CD8-positive, alpha-beta memory T cell (primary cell): Measurements from ENCODE around the gene TCEA2. TPM values are rescaled to one million over a fixed set of nuclear protein-coding genes. Genes with fewer than 3 reads are reported as not detected.

ENCODE experiments used
- CTCF ChIA-PET: fragments of 350-600 bp; sonication (Branson Sonifier 250); formaldehyde crosslinking; loops from one replicate; lab custom pipeline; 2021; ENCODE audit warnings: antibody characterized with exemption; lab: Charles Lee
- POLR2A ChIA-PET: fragments of 350-600 bp; sonication (Branson Sonifier 250); formaldehyde crosslinking; loops from one replicate; lab custom pipeline; 2021; ENCODE audit warnings: antibody characterized with exemption; lab: Charles Lee
- DNase-seq, 5 donors: peaks; one replicate each; pipeline versions ENCODE4 v3.0.0 to v3.0.0-alpha.2; 2020 to 2022; ENCODE audit warnings: mixed read lengths in 1 of 5
- H3K27ac ChIP-seq: one replicate; pipeline ENCODE4 v1.7.0; 2013; ENCODE audit warnings: low read depth, mild to moderate bottlenecking, low read length, moderate library complexity
- H3K27me3 ChIP-seq: 2 replicates; pipeline ENCODE4 v1.7.0; 2013; ENCODE audit warnings: low read length, mild to moderate bottlenecking; ENCODE audit not compliant: insufficient read depth, poor library complexity, severe bottlenecking
- H3K36me3 ChIP-seq: 2 replicates; pipeline ENCODE4 v1.7.0; 2013; ENCODE audit warnings: mild to moderate bottlenecking, low read length, moderate library complexity; ENCODE audit not compliant: insufficient read depth
- H3K4me1 ChIP-seq: 2 replicates; pipeline ENCODE4 v1.7.0; 2013; ENCODE audit warnings: mild to moderate bottlenecking, low read length, moderate library complexity; ENCODE audit not compliant: insufficient read depth
- H3K4me3 ChIP-seq: 2 replicates; pipeline ENCODE4 v1.7.0; 2013; ENCODE audit warnings: mild to moderate bottlenecking, low read length
- H3K9me3 ChIP-seq: 2 replicates; pipeline ENCODE4 v1.7.0; 2013; ENCODE audit warnings: mild to moderate bottlenecking, low read length
- H3K27ac Mint-ChIP-seq, 8 donors: one replicate each; pipeline ENCODE4 v1.8.0; 2020 to 2021; ENCODE audit warnings: mixed read lengths in 8 of 8, mild to moderate bottlenecking in 6 of 8, inconsistent platforms in 3 of 8, moderate library complexity in 3 of 8
- H3K27me3 Mint-ChIP-seq, 2 donors: one replicate each; pipeline ENCODE4 v1.8.0; 2020 to 2021; ENCODE audit warnings: mixed read lengths in 2 of 2, mild to moderate bottlenecking in 1 of 2, moderate library complexity in 1 of 2
- H3K36me3 Mint-ChIP-seq, 3 donors: one replicate each; pipeline ENCODE4 v1.8.0; 2020 to 2021; ENCODE audit warnings: mixed read lengths in 3 of 3, inconsistent platforms in 1 of 3, mild to moderate bottlenecking in 1 of 3
- H3K4me1 Mint-ChIP-seq, 3 donors: one replicate each; pipeline ENCODE4 v1.8.0; 2020 to 2021; ENCODE audit warnings: mixed read lengths in 3 of 3, inconsistent platforms in 1 of 3, mild to moderate bottlenecking in 1 of 3
- H3K4me3 Mint-ChIP-seq, 7 donors: one replicate each; pipeline ENCODE4 v1.8.0; 2020 to 2021; ENCODE audit warnings: mixed read lengths in 7 of 7, mild to moderate bottlenecking in 6 of 7, moderate library complexity in 4 of 7, inconsistent platforms in 2 of 7
- H3K9me3 Mint-ChIP-seq, 5 donors: one replicate each; pipeline ENCODE4 v1.8.0; 2020 to 2022; ENCODE audit warnings: mixed read lengths in 5 of 5, mild to moderate bottlenecking in 3 of 5, moderate library complexity in 2 of 5, inconsistent platforms in 1 of 5
- polyA plus RNA-seq: library from polyadenylated mRNA; unstranded; fragments of 300-500 nt; fragmentation: Illumina TruSeq; gene quantifications from one replicate; pipeline ENCODE4 v1.2.3, GENCODE V29; 2021
- total RNA-seq, 2 experiments: library from RNA; stranded (reverse); gene quantifications; one replicate each; pipeline ENCODE4 v1.2.3, GENCODE V29; 2021

The TCEA2 gene
- total and polyA plus RNA-seq, 3 experiments from 2014 or later: 24.2 to 30.9 (median 24.5) TPM

DNA sequence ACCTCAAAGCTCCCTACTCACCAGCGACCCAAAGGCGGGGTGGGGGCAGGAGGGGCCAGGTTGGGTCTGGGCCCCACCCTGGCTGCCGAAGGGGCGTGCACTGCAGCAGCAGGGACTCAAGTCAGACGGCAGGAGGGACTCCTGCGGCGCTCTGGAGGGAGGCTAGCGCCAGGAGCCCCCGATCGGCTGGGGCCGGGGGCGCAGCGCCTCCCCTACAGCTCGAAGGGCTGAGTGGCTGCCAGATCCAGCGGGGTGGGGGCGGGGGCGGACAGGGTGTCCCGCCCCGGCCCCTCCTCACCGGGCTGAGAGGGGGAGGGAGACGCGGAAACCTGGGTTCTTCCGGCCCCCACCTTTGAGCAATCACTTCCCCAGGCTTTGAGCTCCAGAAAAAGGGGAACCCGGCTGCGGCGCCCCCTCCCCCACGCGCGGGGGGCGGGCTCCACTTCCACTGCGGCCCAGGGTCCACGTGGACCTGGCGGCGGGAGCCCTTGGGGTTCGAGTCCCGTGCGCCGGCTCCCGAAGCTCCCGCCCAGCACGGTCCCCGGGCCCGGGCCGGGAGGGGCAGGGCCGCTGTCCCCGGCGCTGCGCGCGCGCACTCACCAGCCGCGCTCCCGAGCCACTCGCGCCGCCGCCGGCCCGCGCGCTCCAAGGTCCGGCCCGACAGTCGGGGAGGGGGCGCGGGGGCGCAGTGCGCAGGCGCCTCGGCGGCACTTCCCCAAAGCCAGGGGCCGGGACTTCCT, 16.4 kb downstream of the TCEA2 start, which contains the start of gene RGS19:
RGS19 (minus strand) TSS at position 246 of the 740 bp plus-strand sequence. CDS start 2,632 bp downstream, outside the sequence.
- peaks cover 7% of the 10 kb centered on the region for H3K36me3 ChIP-seq
- POLR2A ChIA-PET: interaction anchor here (0.6 to 2.1 kb wide), 7 partner anchors 10 to 559 kb away, joined by 3 to 6 read pairs (median 3); partner anchors contain the start of genes PPDPF, TCEA2 and UCKL1
- peak within 1 kb of the TSS; percentile 81 for H3K4me3 ChIP-seq
- no peaks in the 10 kb centered on the region for H3K9me3 ChIP-seq
- H3K27ac Mint-ChIP-seq: peak within 1 kb of the TSS; percentile 84 to 95 (median 90)
- H3K9me3 Mint-ChIP-seq: no peaks in the 10 kb centered on the region
- CTCF ChIA-PET: interaction anchor here (0.8 to 4.8 kb wide), 5 partner anchors 10 to 583 kb away, joined by 3 to 34 read pairs (median 5); partner anchors contain the start of gene PRPF6
- H3K4me1 ChIP-seq: peaks cover 36% of the 10 kb centered on the region
- H3K4me1 Mint-ChIP-seq: peaks cover 16 to 64% (median 30%) of the 10 kb centered on the region in 3 donors
- no peaks in the 10 kb centered on the region for H3K27me3 ChIP-seq
- H3K27me3 Mint-ChIP-seq: peaks cover 2 to 3% of the 10 kb centered on the region in 2 donors
- H3K27ac ChIP-seq: peak within 1 kb of the TSS; percentile 81
- peak within 1 kb of the TSS; percentile 83 to 93 (median 89) for H3K4me3 Mint-ChIP-seq
- peak; percentile 61 to 80 (median 65) for DNase-seq
- peaks cover 0 to 15% (median 0%) of the 10 kb centered on the region in 3 donors for H3K36me3 Mint-ChIP-seq

DNA sequence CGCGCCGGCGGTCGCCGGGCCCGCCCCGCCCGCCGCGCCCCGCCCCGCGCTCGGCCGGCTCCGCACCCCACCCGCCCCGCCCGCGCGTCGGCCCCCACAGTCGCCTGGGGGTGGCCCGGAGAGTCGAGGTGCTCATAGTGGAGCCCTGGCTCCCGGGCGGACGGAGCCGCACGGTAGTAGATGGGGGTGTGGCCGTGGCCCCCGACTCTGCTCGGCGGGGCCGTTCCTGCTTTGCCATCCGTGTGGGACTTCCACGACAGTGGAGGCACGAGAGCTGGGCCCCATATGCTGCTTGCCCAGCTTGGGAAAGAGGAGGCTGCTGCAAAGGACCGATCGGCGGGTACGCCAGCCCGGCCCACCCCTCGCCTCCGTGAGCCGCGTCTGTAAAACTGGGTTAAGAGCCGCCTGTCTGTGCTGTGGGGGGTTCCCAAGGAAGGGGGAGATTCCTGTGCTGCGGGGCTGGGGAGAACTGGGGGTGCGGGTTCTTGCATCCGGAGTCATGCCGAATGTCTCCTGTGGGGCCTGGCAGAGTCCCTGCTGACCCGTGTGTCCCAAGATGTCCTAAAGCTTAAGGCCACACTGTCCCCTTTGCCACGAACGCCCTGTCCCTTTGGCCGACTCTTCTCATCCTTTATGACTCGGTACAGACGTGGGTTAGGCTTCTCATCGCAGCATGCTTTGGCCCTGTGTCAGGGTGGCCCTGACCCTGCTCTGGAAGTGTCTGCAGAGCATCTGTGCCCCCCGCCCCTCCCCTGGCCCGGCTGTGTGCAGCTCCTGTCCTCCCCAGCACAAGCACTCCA, 17.2 kb downstream of the TCEA2 start, which contains the start of gene OPRL1:
OPRL1 (plus strand) TSS at position 70 of the 800 bp plus-strand sequence. CDS start 12,639 bp downstream, outside the sequence.
- peak within 1 kb of the TSS; percentile 81 for H3K27ac ChIP-seq
- POLR2A ChIA-PET: interaction anchor here (1.1 to 2.1 kb wide), 4 partner anchors 11 to 560 kb away, joined by 3 to 6 read pairs (median 4); partner anchors contain the start of genes PPDPF, TCEA2 and UCKL1
- Mint-ChIP-seq H3K4me3 (peak within 1 kb of the TSS; percentile 83 to 93 (median 89)), H3K9me3 (no peaks in the 10 kb centered on the region), H3K36me3 (peaks cover 0 to 11% (median 0%) of the 10 kb centered on the region in 3 donors), H3K27me3 (peaks cover 2 to 3% of the 10 kb centered on the region in 2 donors), H3K4me1 (peaks cover 16 to 68% (median 30%) of the 10 kb centered on the region in 3 donors), H3K27ac (peak within 1 kb of the TSS; percentile 84 to 95 (median 90))
- H3K4me3 ChIP-seq: peak within 1 kb of the TSS; percentile 81
- H3K27me3 ChIP-seq: no peaks in the 10 kb centered on the region
- H3K4me1 ChIP-seq: peaks cover 36% of the 10 kb centered on the region
- CTCF ChIA-PET: interaction anchor here (1.1 to 6.8 kb wide), 5 partner anchors 40 to 584 kb away, joined by 3 to 71 read pairs (median 10); partner anchors contain the start of gene PRPF6
- peaks cover 5% of the 10 kb centered on the region for H3K36me3 ChIP-seq
- no peaks in the 10 kb centered on the region for H3K9me3 ChIP-seq
- DNase-seq: peak; percentile 48 to 69 (median 65)

DNA sequence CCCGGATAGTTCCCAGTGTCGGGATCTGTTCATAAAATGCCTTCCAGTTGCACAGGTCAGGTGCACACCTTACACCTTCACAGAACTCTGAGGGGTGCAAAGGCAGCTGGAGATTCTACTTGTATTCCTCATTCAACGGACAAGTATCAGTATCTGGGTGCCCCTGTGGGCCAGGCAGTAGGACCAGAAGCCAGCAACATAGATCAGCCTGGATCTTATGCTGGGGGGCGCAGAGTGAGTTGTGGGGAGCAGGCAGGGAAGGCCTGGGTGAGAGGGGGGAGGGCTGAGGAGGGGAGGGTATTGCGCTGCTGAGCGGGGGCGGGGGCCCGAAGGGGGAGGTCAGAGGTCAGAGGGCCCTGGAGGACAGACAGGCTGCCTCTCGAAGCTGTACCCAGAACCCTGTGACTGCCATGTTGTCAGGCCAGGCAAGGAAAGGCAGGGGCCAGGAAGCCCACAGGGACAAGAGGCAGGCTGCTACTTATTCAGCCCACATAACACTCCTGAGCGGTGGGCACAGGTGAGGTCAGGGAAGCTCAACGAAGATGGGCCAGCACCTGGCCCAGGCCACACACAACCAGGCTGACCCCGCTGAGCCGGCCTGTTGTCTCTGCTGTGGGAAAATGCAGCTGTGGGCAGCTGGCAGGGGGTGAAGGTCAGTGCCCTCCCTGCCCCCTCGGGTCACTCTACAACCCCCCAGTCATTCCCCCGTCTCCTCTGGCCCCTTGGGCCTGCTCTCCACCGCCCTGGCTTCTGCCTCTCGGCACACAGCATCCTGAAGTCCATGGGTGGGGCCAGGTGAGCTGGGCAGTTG, 18.0 kb downstream of the TCEA2 start:
- Histone ChIP-seq H3K36me3 (no peaks in the 10 kb centered on the region), H3K27me3 (no peaks in the 10 kb centered on the region), H3K9me3 (no peaks in the 10 kb centered on the region), H3K4me1 (peaks cover 36% of the 10 kb centered on the region), H3K4me3 (no peak overlapping the region), H3K27ac (no peak overlapping the region)
- ChIA-PET POLR2A (no interaction called here), CTCF (interaction anchor here (0.8 to 6.8 kb wide), 4 partner anchors 15 to 584 kb away, joined by 4 to 71 read pairs (median 20); no protein-coding TSS in a partner anchor)
- H3K4me1 Mint-ChIP-seq: peaks cover 16 to 69% (median 30%) of the 10 kb centered on the region in 3 donors
- no peak for DNase-seq
- H3K27me3 Mint-ChIP-seq: peaks cover 2 to 3% of the 10 kb centered on the region in 2 donors
- peak overlapping the region; percentile 74 to 88 (median 80) for H3K4me3 Mint-ChIP-seq
- H3K9me3 Mint-ChIP-seq: no peaks in the 10 kb centered on the region
- peak overlapping the region; percentile 56 to 92 (median 88) for H3K27ac Mint-ChIP-seq
- peaks cover 0 to 3% (median 0%) of the 10 kb centered on the region in 3 donors for H3K36me3 Mint-ChIP-seq

DNA sequence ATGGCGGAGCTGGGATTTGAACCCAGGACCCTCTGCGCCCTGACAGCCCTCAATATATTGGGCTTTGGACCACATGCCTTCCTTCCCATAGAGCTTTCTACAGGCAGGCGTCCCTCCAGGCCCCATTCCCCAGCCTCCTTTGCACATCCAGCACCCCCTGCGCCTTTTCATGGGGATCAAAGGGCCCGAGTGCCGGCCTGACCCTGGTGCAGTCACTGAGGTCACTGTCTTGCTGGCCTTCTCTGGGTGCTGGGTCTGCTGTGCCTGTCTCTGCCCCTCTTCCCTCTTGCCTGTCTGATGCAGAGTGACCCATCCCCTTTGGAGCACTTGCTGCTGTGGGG, 18.6 kb downstream of the TCEA2 start:
- H3K27me3 Mint-ChIP-seq: peaks cover 2 to 3% of the 10 kb centered on the region in 2 donors
- peak overlapping the region in 6 of 8 donors; percentile 63 to 91 (median 78) for H3K27ac Mint-ChIP-seq
- peaks cover 0 to 1% (median 0%) of the 10 kb centered on the region in 3 donors for H3K36me3 Mint-ChIP-seq
- Histone ChIP-seq H3K4me3 (no peak overlapping the region), H3K4me1 (peaks cover 31% of the 10 kb centered on the region), H3K36me3 (no peaks in the 10 kb centered on the region), H3K27me3 (no peaks in the 10 kb centered on the region), H3K27ac (no peak overlapping the region), H3K9me3 (no peaks in the 10 kb centered on the region)
- ChIA-PET POLR2A (no interaction called here), CTCF (interaction anchor here (0.8 to 6.8 kb wide), 3 partner anchors 16 to 42 kb away, joined by 4 to 71 read pairs (median 34); no protein-coding TSS in a partner anchor)
- H3K4me3 Mint-ChIP-seq: peak overlapping the region; percentile 12 to 88 (median 70)
- no peak for DNase-seq
- peaks cover 16 to 63% (median 30%) of the 10 kb centered on the region in 3 donors for H3K4me1 Mint-ChIP-seq
- H3K9me3 Mint-ChIP-seq: no peaks in the 10 kb centered on the region

DNA sequence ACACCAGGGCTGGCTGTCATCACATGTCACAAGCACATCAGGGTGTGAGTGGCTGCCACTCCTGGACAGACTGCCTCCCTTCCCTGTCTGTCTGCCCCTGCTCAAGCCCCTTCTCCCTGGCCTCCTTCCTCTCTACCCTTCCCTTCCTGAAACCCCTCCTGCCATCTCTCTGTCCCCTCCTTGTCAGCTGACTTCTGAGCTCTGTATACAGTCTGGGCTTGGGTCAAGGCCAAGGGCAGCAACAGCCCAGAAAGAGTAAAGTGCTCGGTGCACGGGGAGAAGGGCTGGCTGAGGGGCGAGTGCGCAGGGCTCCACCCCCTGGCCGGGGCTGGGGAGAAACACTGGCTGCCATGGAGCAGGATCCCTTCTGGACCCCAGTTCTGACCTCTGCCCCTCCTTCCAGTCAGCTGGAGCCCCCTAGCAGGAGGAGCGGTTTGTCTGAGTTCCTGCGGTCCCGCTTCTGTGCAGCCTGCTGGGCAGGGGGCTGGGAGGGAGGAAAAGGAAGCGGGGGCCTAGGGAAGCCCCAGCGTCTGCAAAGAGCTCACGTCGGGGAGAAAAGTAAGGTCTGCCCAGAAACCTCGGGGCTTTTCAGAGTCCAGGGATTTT, 19.2 kb downstream of the TCEA2 start:
- H3K4me1 ChIP-seq: peaks cover 25% of the 10 kb centered on the region
- ChIA-PET CTCF (interaction anchor here (1.0 to 6.8 kb wide), 4 partner anchors 20 to 120 kb away, joined by 3 to 71 read pairs (median 24); no protein-coding TSS in a partner anchor), POLR2A (no interaction called here)
- H3K36me3 ChIP-seq: no peaks in the 10 kb centered on the region
- H3K27me3 ChIP-seq: no peaks in the 10 kb centered on the region
- Mint-ChIP-seq H3K36me3 (peaks cover 0 to 1% (median 0%) of the 10 kb centered on the region in 3 donors), H3K27ac (peak overlapping the region in 4 of 8 donors; percentile 78 to 91 (median 83)), H3K4me3 (peak overlapping the region; percentile 47 to 88 (median 72)), H3K27me3 (peaks cover 3% of the 10 kb centered on the region in 2 donors), H3K4me1 (peaks cover 16 to 59% (median 30%) of the 10 kb centered on the region in 3 donors), H3K9me3 (peaks cover 0 to 2% (median 0%) of the 10 kb centered on the region in 5 donors)
- H3K9me3 ChIP-seq: no peaks in the 10 kb centered on the region
- no peak overlapping the region for H3K27ac ChIP-seq
- DNase-seq: no peak
- no peak overlapping the region for H3K4me3 ChIP-seq

DNA sequence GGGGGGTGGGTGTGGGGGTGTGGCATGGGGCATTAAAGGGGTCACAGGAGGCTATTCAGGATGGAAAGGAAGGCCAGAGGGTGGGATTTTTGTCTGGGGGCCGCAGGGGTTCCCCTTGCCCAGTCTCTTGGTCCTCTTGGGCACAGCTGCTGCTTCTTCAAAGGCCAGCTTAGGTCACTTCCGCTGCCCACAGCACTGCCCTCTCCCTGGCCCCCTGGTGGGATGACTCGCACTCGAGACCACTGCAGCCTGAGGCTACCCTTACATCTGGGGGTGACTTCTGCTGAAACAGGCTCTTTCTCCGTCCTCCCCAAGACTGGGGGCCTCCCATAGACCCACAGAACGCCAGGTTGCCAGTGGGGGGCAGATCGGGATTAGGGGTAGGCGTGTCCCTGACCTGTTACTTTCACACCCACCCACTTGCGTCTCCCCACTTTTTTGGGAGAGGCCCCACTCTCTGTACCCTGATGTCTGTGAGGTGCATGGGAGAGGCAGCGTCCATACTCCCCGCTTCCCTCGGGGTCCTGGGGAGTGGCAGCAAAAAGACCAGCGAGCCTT, 19.9 kb downstream of the TCEA2 start:
- no peaks in the 10 kb centered on the region for H3K36me3 ChIP-seq
- Mint-ChIP-seq H3K4me3 (peak overlapping the region; percentile 66 to 88 (median 77)), H3K36me3 (no peaks in the 10 kb centered on the region), H3K27ac (peak overlapping the region in 3 of 8 donors; percentile 9 to 73 (median 27)), H3K9me3 (peaks cover 0 to 5% (median 2%) of the 10 kb centered on the region in 5 donors), H3K27me3 (peaks cover 3% of the 10 kb centered on the region in 2 donors), H3K4me1 (peaks cover 12 to 52% (median 26%) of the 10 kb centered on the region in 3 donors)
- no peaks in the 10 kb centered on the region for H3K9me3 ChIP-seq
- H3K4me1 ChIP-seq: peaks cover 18% of the 10 kb centered on the region
- CTCF ChIA-PET: interaction anchor here (1.0 to 6.8 kb wide), 7 partner anchors 17 to 121 kb away, joined by 3 to 71 read pairs (median 4); no protein-coding TSS in a partner anchor
- no peaks in the 10 kb centered on the region for H3K27me3 ChIP-seq
- POLR2A ChIA-PET: interaction anchor here (1.3 to 1.5 kb wide), 2 partner anchors 17 to 45 kb away, joined by 4 to 5 read pairs; no protein-coding TSS in a partner anchor
- no peak for DNase-seq
- H3K27ac ChIP-seq: no peak overlapping the region
- peak overlapping the region; percentile 20 for H3K4me3 ChIP-seq
